Cardiac fibroblast (primary cell): ENCODE measurements around the gene PDIA3.

Experiments used
- DNase-seq, 2 donors: peaks; one replicate each; pipeline versions ENCODE4 v3.0.0 to v3.0.0-alpha.2; 2010; ENCODE audit warnings: low read depth in 2 of 2
- H3K4me3 ChIP-seq, 2 donors: replicated peaks in 1 of 2; 1 replicate in 1 of 2; 2 replicates in 1 of 2; pipeline ENCODE4 v1.5.1; 2011; ENCODE audit warnings: low read depth in 2 of 2, low read length in 2 of 2, mild to moderate bottlenecking in 2 of 2, moderate library complexity in 1 of 2
- CTCF ChIP-seq: IDR thresholded peaks from one replicate; pipeline ENCODE4 v1.5.1; 2011; ENCODE audit warnings: low read depth, mild to moderate bottlenecking, low read length, inconsistent platforms

PDIA3 gene

GRCh38 chr15:43777267-43777914, 31.2 kb downstream of the PDIA3 start:
- DNase-seq: peak; percentile 76
- peak overlapping the region; percentile 66 to 69 for H3K4me3 ChIP-seq
- peak; percentile 84 for TF ChIP-seq CTCF

DNA sequence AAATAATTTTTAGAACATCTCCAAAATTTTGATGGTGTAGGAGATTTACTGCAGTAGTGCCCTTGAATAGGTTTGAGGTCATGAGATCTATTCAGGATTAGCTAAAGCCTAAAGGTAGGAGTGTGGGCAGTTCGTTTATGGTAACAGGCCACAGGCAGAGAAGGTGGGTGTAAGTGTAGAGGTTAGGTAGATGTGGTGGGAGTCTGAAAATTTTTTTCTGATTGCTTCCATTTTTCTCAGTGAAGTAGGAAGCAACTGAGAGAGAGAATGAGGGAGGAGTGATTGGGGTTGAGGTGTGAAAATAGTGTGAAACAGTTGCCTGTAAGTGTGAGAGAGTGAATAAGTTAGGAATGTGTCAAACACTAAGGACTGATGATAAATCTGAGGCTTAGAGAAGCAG, 32.8 kb downstream of the PDIA3 start:
- H3K4me3 ChIP-seq: no peak overlapping the region
- TF ChIP-seq CTCF: no peak
- no peak for DNase-seq

- H3K4me3 ChIP-seq: no peak overlapping the region
- no peak for TF ChIP-seq CTCF
- DNase-seq: no peak
These were observed 43.2 kb downstream of the PDIA3 start for GRCh38 chr15:43789409-43789808.

DNA sequence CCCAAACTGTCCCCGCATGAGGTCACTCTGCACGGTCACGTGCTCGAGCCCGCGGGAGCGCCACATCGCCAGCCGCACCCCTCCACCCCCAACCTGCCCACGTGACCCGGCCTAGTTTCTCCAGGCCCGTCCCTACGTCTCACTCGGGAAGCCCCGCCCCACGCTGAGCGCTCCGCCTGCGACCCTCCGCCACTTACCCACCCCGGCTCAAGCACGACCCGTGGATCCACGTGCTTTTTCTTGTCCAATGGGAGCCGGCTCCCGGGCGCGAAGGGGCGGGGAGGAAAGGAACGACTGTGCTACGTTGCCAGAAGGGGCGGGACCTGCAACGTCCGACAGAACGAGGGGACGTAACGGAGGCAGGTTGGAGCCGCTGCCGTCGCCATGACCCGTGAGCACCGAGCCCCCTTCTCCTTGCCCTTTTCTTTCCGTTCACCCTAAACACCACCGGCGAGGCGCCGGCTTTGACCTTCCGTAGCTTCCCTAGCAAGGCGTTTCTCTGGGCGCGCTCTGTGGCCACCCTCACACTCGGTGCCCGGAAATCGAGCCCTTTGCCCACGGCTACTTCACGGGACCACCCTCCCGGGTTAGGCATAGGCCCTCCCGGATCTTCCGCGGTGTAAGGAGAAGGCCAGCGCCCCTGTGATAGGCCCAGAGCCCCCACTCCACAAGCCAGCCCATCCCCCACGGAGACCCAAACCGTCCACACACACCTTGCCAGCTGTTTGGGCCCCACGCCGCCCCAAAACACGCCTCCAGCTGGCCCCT, 45.9 kb downstream of the PDIA3 start, which contains the start of gene SERF2:
Gene SERF2 (plus strand): TSS at position 328 of the 768 bp plus-strand sequence. CDS start 57 bp downstream, at position 385.
- peak within 1 kb of the TSS; percentile 96 to 100 for H3K4me3 ChIP-seq
- DNase-seq: peak; percentile 100
- TF ChIP-seq CTCF: no peak

- peak overlapping the region; percentile 96 to 100 for H3K4me3 ChIP-seq
- TF ChIP-seq CTCF: no peak
- peak; percentile 45 to 48 for DNase-seq
These were observed 46.7 kb downstream of the PDIA3 start for GRCh38 chr15:43792761-43793476.

DNA sequence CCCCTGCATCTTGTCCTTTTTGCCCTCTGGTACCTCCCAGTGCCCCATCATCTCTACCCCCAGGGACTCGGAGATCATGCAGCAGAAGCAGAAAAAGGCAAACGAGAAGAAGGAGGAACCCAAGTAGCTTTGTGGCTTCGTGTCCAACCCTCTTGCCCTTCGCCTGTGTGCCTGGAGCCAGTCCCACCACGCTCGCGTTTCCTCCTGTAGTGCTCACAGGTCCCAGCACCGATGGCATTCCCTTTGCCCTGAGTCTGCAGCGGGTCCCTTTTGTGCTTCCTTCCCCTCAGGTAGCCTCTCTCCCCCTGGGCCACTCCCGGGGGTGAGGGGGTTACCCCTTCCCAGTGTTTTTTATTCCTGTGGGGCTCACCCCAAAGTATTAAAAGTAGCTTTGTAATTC, 47.4 kb downstream of the PDIA3 start:
- DNase-seq: no peak
- H3K4me3 ChIP-seq: peak overlapping the region; percentile 96 to 100
- no peak for TF ChIP-seq CTCF
